Endothelial cell of umbilical vein (primary cell): ENCODE results near the gene ITSN2. TPM values are rescaled to one million over a fixed set of nuclear protein-coding genes. Genes with fewer than 3 reads are reported as not detected.

Experiments used
- BruUV-seq: library from RNA; stranded (reverse); fragments of 400-500 nt; replicated peaks from 2 replicates; lab custom pipeline; 2021; lab: Mats Ljungman, UMichigan
- CTCF ChIA-PET: fragments of 300-600, 350-600 bp; sonication (Branson Sonifier 250); formaldehyde crosslinking; loops from one replicate; lab custom pipeline; 2021; ENCODE audit warnings: antibody characterized with exemption, inconsistent platforms; lab: Charles Lee
- POLR2A ChIA-PET: fragments of 300-600, 350-600 bp; sonication (Branson Sonifier 250); formaldehyde crosslinking; loops from one replicate; lab custom pipeline; 2021; ENCODE audit warnings: antibody characterized with exemption, inconsistent platforms; lab: Charles Lee
- DNase-seq: peaks from one replicate; pipeline ENCODE4 v3.0.0-alpha.2; 2011; ENCODE audit warnings: low read depth, low spot score
- FAIRE-seq: peaks from 2 replicates; lab custom pipeline; 2011; peaks lifted over from hg19 to GRCh38; lab: Jason Lieb, UNC
- H2AFZ ChIP-seq: 2 replicates; pipeline ENCODE4 v1.6.0; 2012; ENCODE audit warnings: low read depth, low read length, control low read depth, inconsistent platforms
- H3K27ac ChIP-seq: 2 replicates; pipeline ENCODE4 v1.5.1; 2011; ENCODE audit warnings: low read depth, mild to moderate bottlenecking, control low read depth, low read length, moderate library complexity; ENCODE audit not compliant: insufficient read depth
- H3K27me3 ChIP-seq, 2 experiments: 2 replicates each; pipeline versions ENCODE4 v1.6.0 to v1.6.1; 2011; ENCODE audit warnings: low read length in 2 of 2, mixed read lengths in 1 of 2; ENCODE audit not compliant: control insufficient read depth in 2 of 2, insufficient read depth in 2 of 2
- H3K36me3 ChIP-seq, 2 experiments: 2 replicates in 1 of 2; 3 replicates in 1 of 2; pipeline ENCODE4 v1.5.1; 2011; ENCODE audit warnings: low read length in 2 of 2, mild to moderate bottlenecking in 1 of 2, moderate library complexity in 1 of 2; ENCODE audit not compliant: control insufficient read depth in 2 of 2, insufficient read depth in 2 of 2; ENCODE audit errors: extremely low read depth in 1 of 2
- H3K4me1 ChIP-seq: 3 replicates; pipeline ENCODE4 v1.5.1; 2011; ENCODE audit warnings: mild to moderate bottlenecking, low read length; ENCODE audit not compliant: control insufficient read depth, insufficient read depth; ENCODE audit errors: extremely low read depth
- H3K4me2 ChIP-seq: 2 replicates; pipeline ENCODE4 v1.6.1; 2011; ENCODE audit warnings: low read length, control low read depth, mixed read lengths; ENCODE audit not compliant: insufficient read depth
- H3K4me3 ChIP-seq, 3 experiments: fragments of 200-600 bp in 1 of 3; sonication (generic), shearing (Covaris generic) in 1 of 3; replicated peaks in 1 of 3; 2 replicates each; pipeline ENCODE4 v1.5.1; 2011 to 2016; ENCODE audit warnings: control low read depth in 3 of 3, low read length in 3 of 3, mild to moderate bottlenecking in 2 of 3, inconsistent platforms in 1 of 3, low read depth in 1 of 3, moderate library complexity in 1 of 3; ENCODE audit not compliant: insufficient read depth in 1 of 3
- H3K79me2 ChIP-seq: 2 replicates; pipeline ENCODE4 v1.6.0; 2012; ENCODE audit warnings: low read length, inconsistent platforms; ENCODE audit not compliant: control insufficient read depth, insufficient read depth
- H3K9ac ChIP-seq: replicated peaks from 2 replicates; pipeline ENCODE3; 2011; ENCODE audit warnings: low read length, control low read depth; ENCODE audit not compliant: insufficient read depth; ENCODE audit errors: extremely low read depth
- H3K9me1 ChIP-seq: replicated peaks from 3 replicates; pipeline ENCODE4 v1.6.0; 2011; ENCODE audit warnings: mild to moderate bottlenecking, low read length; ENCODE audit not compliant: control insufficient read depth, insufficient read depth; ENCODE audit errors: extremely low read depth
- H3K9me3 ChIP-seq: replicated peaks from 2 replicates; pipeline ENCODE4 v1.5.1; 2012; ENCODE audit warnings: low read length, inconsistent platforms; ENCODE audit not compliant: control insufficient read depth, insufficient read depth
- H4K20me1 ChIP-seq: replicated peaks from 2 replicates; pipeline ENCODE3; 2011; ENCODE audit warnings: mild to moderate bottlenecking, low read length; ENCODE audit not compliant: control insufficient read depth, insufficient read depth; ENCODE audit errors: extremely low read depth
- CTCF ChIP-seq, 2 donors: IDR thresholded peaks; 1 replicate in 1 of 2; 2 replicates in 1 of 2; pipeline ENCODE4 v1.5.1; 2011; ENCODE audit warnings: low read length in 2 of 2, mild to moderate bottlenecking in 2 of 2, moderate library complexity in 2 of 2, control low read depth in 1 of 2, inconsistent platforms in 1 of 2, low read depth in 1 of 2; ENCODE audit not compliant: insufficient read depth in 1 of 2; ENCODE audit errors: extremely low read depth in 1 of 2
- EZH2 ChIP-seq: IDR thresholded peaks from 2 replicates; pipeline ENCODE4 v1.6.1; 2012; ENCODE audit warnings: borderline replicate concordance, low read depth, mild to moderate bottlenecking, moderate library complexity, low read length, inconsistent platforms; ENCODE audit not compliant: severe bottlenecking
- FOS ChIP-seq: IDR thresholded peaks from 2 replicates; pipeline ENCODE4 v1.6.1; 2011; ENCODE audit warnings: mild to moderate bottlenecking, low read length, moderate library complexity, borderline replicate concordance; ENCODE audit not compliant: insufficient read depth
- JUN ChIP-seq: IDR thresholded peaks from 2 replicates; pipeline ENCODE4 v1.6.1; 2011; ENCODE audit warnings: borderline replicate concordance, low read depth; ENCODE audit not compliant: insufficient read length, insufficient read depth
- MYC ChIP-seq: IDR thresholded peaks from one replicate; pipeline ENCODE4 v1.6.1; 2011; ENCODE audit warnings: mild to moderate bottlenecking, low read depth, low read length
- POLR2A ChIP-seq: IDR thresholded peaks from 2 replicates; pipeline ENCODE4 v1.6.1; 2012; ENCODE audit warnings: low read depth, mild to moderate bottlenecking, control low read depth, low read length
- dilution Hi-C: fragments of 300-500 bp; cut with MboI; formaldehyde crosslinking; loops from one replicate; pipeline ENCODE4 v1.15.0; 2019; ENCODE audit warnings: low sequenced_read_pairs; ENCODE audit not compliant: extremely low pct_ligation_motif_present
- intact Hi-C: fragments of 100-400 bp; cut with micrococcal nuclease; formaldehyde crosslinking; loops from one replicate; pipeline ENCODE4 v1.10.0; 2022
- polyA plus RNA-seq, 4 experiments: library from polyadenylated mRNA; depleted of rRNA in 3 of 4; stranded (reverse) in 3 of 4; unstranded in 1 of 4; fragments of >200 nt; gene quantifications; 2 replicates each; pipeline versions ENCODE4 v1.2.1 to v1.2.3, GENCODE V29; 2011 to 2012; ENCODE audit warnings: missing spikeins in 1 of 4
- total RNA-seq: library from RNA; stranded (reverse); gene quantifications from 2 replicates; pipeline ENCODE4 v1.2.3, GENCODE V29; 2021

The ITSN2 gene
- total and polyA plus RNA-seq, 2 donors (not counting 3 experiments of a cell fraction or from before 2014, with no cell fraction given): 30.5 to 56.8 TPM

GRCh38 chr2:24191848-24192247 is 168.5 kb downstream of the ITSN2 start:
- FAIRE-seq: no peak
- CTCF ChIA-PET: interaction anchor here (1.0 to 1.2 kb wide), 2 partner anchors 10 to 423 kb away, joined by 3 read pairs; no protein-coding TSS in a partner anchor
- POLR2A ChIA-PET: no interaction called here
- intact Hi-C loops: no loop called here
- H3K27ac ChIP-seq: no peak overlapping the region
- no peaks in the 10 kb centered on the region for H4K20me1 ChIP-seq
- H3K27me3 ChIP-seq: peaks cover 5 to 7% of the 10 kb centered on the region in 2 experiments
- H3K36me3 ChIP-seq: no peaks in the 10 kb centered on the region
- dilution Hi-C loops: no loop called here
- no peaks in the 10 kb centered on the region for H3K9me3 ChIP-seq
- no peak overlapping the region for H3K4me2 ChIP-seq
- no peak overlapping the region for H2AFZ ChIP-seq
- no peak for DNase-seq
- no peak overlapping the region for H3K4me3 ChIP-seq
- no peaks in the 10 kb centered on the region for H3K79me2 ChIP-seq
- TF ChIP-seq EZH2 (no peak), JUN (no peak)
- no peaks in the 10 kb centered on the region for H3K4me1 ChIP-seq
- no peaks in the 10 kb centered on the region for H3K9me1 ChIP-seq
- no peak overlapping the region for H3K9ac ChIP-seq
- BruUV-seq: no TSS peak

- FAIRE-seq (no peak), DNase-seq (no peak)
- H3K36me3 ChIP-seq: no peaks in the 10 kb centered on the region
- no peak overlapping the region for H3K4me3 ChIP-seq
- CTCF ChIA-PET: interaction anchor here (1.0 to 1.2 kb wide), 3 partner anchors 9 to 424 kb away, joined by 3 read pairs; no protein-coding TSS in a partner anchor
- H4K20me1 ChIP-seq: no peaks in the 10 kb centered on the region
- no TSS peak for BruUV-seq
- H3K9me3 ChIP-seq: no peaks in the 10 kb centered on the region
- H3K27ac ChIP-seq: no peak overlapping the region
- no peak overlapping the region for H2AFZ ChIP-seq
- dilution Hi-C loops (no loop called here), intact Hi-C loops (no loop called here)
- no peaks in the 10 kb centered on the region for H3K9me1 ChIP-seq
- H3K9ac ChIP-seq: no peak overlapping the region
- TF ChIP-seq JUN: no peak
- TF ChIP-seq CTCF (IDR thresholded peaks at IDR 0.05; ENCODE audit: extremely low read depth in 1 of 2, insufficient read depth in 1 of 2, low read depth in 1 of 2, low read length in 2 of 2): no peak
- TF ChIP-seq POLR2A: no peak
- TF ChIP-seq MYC: no peak
- TF ChIP-seq EZH2: no peak
- no peak for TF ChIP-seq FOS
- no peaks in the 10 kb centered on the region for H3K4me1 ChIP-seq
- no peaks in the 10 kb centered on the region for H3K79me2 ChIP-seq
- peaks cover 5 to 7% of the 10 kb centered on the region in 2 experiments for H3K27me3 ChIP-seq
- H3K4me2 ChIP-seq: no peak overlapping the region
- POLR2A ChIA-PET: no interaction called here
Measured at GRCh38 chr2:24191156-24191555, 169.2 kb downstream of the ITSN2 start.
